RPMI7951 (cell line): ENCODE results near the gene DEFB126. TPM values are rescaled to one million over a fixed set of nuclear protein-coding genes. Genes with fewer than 3 reads are reported as not detected.
"Not testable (repeated sequence)": the region's sequence is repeated elsewhere in the genome, so short reads cannot be mapped to it uniquely, and the experiment has no call there.

ENCODE experiments used
- DNase-seq: peaks from one replicate; pipeline ENCODE4 v3.0.0-alpha.2; 2012; ENCODE audit warnings: low read depth
- total RNA-seq: library from RNA; depleted of rRNA; stranded (reverse); fragments of >200 nt; shearing (Covaris generic); gene quantifications from 2 replicates; pipeline ENCODE4 v1.2.3, GENCODE V29; 2014; rRNA removed

The DEFB126 gene
- not detected in 2 replicates for total RNA-seq

- DNase-seq = no peak
These were observed at the start of gene DEFB126 for GRCh38 chr20:142290-142689. DEFB126 (plus strand) TSS chr20:142590; CDS start chr20:142629, 39 bp downstream.

DNA sequence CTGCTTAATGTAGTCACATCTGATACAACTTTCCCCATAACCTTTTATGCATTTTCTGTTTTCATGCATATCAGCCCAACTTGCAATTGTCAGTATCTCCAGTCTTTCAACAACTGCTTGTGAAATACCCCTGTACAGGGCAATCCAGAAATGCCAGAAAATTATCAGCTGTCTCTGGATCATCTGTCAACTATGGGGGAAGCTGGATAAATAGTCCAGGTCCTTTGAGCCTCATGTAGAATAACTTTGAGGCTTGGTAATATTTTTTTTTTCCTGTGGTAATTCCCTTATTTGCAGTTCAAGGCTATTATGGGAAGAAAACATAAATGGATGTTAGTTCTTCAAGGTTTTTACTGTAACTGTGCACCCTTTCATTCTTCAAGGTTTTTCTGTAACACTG is 48.7 kb upstream of the DEFB126 start:
- DNase-seq = no peak

GRCh38 chr20:95215-95614 is 47.2 kb upstream of the DEFB126 start:
- no peak for DNase-seq

GRCh38 chr20:97691-98090 is 44.7 kb upstream of the DEFB126 start:
- DNase-seq = not testable (repeated sequence)

DNA sequence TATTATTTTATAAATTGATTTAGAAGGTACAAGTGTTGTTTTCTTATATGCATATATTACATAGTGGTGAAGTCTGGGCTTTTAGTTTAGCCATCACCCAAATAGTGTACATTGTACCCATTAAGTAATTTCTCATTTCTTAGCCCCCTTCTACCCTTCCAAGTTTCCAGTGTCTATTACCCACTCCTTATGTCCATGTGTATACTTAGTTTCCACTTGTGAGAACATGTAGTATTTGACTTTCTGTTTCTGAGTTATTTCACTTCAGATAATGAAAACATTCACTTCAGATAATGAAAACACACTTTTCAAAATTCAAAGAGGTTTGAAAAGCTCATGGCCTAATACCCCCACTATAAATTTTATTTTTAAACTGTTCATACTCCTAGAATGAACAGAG is 40.4 kb upstream of the DEFB126 start:
- no peak for DNase-seq

DNA sequence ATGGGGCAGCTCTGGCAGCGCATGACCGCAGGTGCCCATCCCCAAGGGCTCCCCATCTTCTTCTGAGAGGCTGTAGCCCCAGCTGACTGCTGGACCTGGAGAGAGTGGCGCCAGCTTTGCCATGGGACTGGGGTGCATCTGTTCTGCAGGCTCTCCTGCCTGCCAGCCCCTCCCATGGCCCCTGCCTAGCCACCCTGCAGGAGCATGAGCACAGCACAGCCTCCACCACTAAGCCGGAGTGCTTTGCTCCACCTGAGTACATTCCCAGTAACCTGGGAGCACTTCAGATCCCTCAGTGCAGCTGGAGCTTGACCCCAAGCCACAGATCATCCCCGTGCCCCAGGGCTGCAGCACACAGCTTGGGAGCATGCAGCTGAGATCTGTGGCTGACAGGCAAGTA is 38.9 kb upstream of the DEFB126 start:
- DNase-seq = no peak

DNA sequence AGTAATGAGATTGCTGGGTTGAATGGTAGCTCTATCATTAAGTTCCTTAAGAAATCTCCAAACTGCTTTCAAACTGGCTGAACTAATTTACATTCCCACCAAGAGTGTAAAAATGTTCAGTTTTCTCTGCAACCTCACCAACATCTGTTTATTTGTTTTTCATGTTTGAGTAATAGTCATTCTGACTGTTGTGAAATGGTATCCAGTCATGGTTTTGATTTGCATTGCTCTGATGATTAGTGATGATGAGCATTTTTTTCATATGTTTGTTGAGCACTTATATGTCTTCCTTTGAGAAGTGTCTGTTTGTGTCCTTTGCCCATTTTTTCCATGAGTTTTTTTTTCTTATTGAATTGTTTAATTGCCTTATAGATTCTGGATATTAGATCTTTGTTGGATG is 30.0 kb upstream of the DEFB126 start:
- no peak for DNase-seq

GRCh38 chr20:117518-117917 is 24.9 kb upstream of the DEFB126 start:
- no peak for DNase-seq

GRCh38 chr20:129786-130323 is 12.5 kb upstream of the DEFB126 start:
- DNase-seq = not testable (repeated sequence)

DNA sequence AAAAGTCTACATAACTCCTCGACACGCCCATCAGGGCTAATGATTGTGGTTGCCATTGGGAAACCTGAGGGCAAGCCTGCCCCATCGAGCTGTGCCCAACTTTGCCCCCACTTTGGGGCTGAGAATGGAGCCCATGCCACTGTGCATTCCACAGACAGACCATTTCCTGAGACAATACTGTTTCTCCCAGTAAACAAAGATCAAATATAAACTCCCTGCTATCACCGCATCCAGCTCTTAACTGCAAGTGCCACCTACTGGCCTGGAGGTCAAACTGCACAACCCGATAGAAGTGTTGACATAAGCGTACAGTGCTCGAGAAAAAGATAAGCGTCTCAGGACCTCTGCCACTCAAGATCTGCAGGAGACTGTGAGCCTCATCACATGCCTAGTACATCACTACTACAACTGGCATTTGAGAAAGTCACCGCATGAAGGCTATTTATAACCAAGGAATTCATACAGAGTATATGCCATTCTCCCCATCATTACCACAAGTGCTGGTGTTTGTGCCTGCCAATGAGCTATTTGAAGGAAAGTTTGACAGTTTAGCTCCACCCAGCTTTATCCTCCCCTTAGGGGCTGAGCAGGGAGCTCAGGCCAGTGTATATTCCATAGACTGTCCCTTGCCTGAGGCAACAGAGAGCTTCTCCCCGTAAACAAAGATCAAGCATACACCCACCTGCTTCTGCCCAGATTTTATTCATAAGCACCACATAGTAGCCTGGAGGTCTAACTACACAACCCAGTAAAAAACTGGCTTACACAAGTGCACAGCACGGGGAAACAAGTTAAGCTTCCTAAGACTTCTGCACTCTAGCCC is 4.5 kb upstream of the DEFB126 start:
- DNase-seq = peak; percentile 43

DNA sequence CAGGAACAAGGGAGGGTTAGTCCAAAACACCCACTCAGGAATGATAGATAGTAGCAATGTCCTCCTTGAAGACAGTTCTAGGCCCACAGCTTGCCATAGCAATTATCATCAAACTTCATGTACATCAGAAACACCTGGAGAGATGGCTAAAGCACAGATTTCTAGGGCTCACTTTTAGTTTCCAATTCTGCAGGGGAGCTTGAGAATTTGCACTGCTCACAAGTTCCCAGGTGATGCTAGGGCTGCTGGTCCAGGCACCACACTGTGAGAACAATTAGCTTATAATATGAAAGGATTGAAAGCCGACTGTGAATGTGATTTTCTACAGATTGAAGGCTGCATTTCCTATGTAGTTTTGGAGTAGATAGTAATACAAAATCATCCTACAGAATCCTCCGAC is 3.5 kb downstream of the DEFB126 start:
- DNase-seq = no peak

GRCh38 chr20:152131-152530 is 9.7 kb downstream of the DEFB126 start:
- no peak for DNase-seq

- DNase-seq = no peak
These were observed 14.8 kb downstream of the DEFB126 start, which contains the start of gene DEFB127 for GRCh38 chr20:157154-157553. DEFB127 (plus strand) TSS chr20:157454; CDS start chr20:157545, 91 bp downstream.

DNA sequence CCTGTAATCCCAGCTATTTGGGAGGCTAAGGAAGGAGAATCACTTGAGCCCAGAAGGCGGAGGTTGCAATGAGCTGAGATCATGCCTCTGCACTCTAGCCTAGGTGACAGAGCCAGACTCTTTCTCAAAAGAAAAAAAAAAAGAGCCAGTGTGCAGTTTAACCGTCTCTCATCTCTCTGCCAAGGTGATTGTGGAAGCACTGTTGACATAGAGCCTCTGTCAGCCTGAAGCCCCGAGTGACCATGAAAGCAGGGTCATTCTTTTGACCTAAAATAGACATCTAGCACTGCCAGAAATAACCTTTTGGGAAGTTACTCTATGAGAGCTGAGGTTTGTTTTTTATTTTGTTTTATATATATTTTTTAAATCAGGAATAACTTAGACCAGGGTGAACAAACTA is 22.2 kb downstream of the DEFB126 start:
- DNase-seq = no peak

DNA sequence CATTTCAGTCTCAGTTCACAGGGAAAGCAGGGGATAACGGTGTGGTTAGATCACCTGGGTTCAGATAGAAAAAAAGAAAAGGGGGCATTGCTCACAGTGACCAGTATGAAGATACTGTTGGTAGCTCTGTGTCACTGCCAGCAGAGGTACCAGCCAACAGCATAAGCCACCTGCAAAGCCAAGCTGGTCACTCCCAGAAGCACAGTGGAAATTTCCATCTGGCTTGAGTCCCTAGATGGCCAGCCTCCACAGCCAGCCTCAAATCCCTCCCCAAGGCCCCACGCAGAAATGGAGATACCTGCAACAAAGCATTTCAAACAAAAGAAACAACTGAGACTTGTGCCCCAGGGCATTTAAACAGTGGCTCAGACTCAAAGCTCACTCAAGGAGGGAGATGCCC is 26.5 kb downstream of the DEFB126 start:
- DNase-seq = no peak

- DNase-seq = no peak
These were observed 41.9 kb downstream of the DEFB126 start for GRCh38 chr20:184288-184687.

- DNase-seq = no peak
These were observed 45.3 kb downstream of the DEFB126 start for GRCh38 chr20:187733-188132.

GRCh38 chr20:189611-190010 is 47.2 kb downstream of the DEFB126 start, which contains the start of gene DEFB128:
DEFB128 (minus strand) TSS chr20:189711; CDS start chr20:189623, 88 bp downstream.
- no peak for DNase-seq

Other genes with a start within 250 kb of the DEFB126 start
- not detected in 2 replicates for gene DEFB125, start 54.9 kb upstream of the DEFB126 start, total RNA-seq
- not detected in 2 replicates for gene DEFB127, start 14.9 kb downstream of the DEFB126 start, total RNA-seq
- gene DEFB128, start 47.1 kb downstream of the DEFB126 start, total RNA-seq = not detected in 2 replicates
- not detected in 2 replicates for gene DEFB129, start 84.7 kb downstream of the DEFB126 start, total RNA-seq
- not detected in 2 replicates for gene DEFB132, start 115.1 kb downstream of the DEFB126 start, total RNA-seq
- gene C20orf96, start 148.2 kb downstream of the DEFB126 start, total RNA-seq = 1.4 and 2.4 TPM in 2 replicates
- 16.2 and 19.2 TPM in 2 replicates for gene ZCCHC3, start 155.0 kb downstream of the DEFB126 start, total RNA-seq
- 3.1 and 6.1 TPM in 2 replicates for gene SOX12, start 183.0 kb downstream of the DEFB126 start, total RNA-seq
- gene NRSN2, start 204.5 kb downstream of the DEFB126 start, total RNA-seq = 92.3 and 111 TPM in 2 replicates
- 50.5 and 57.3 TPM in 2 replicates for gene TRIB3, start 238.2 kb downstream of the DEFB126 start, total RNA-seq